Keratinocyte (primary cell): ENCODE results near the gene SPATA9. TPM values are rescaled to one million over a fixed set of nuclear protein-coding genes. Genes with fewer than 3 reads are reported as not detected.

Experiments used
- DNase-seq: peaks from one replicate; pipeline ENCODE4 v3.0.0-alpha.2; 2011; ENCODE audit warnings: low read depth, missing footprints, low spot score
- FAIRE-seq: peaks from 2 replicates; lab custom pipeline; 2011; peaks lifted over from hg19 to GRCh38; lab: Jason Lieb, UNC
- H2AFZ ChIP-seq: 2 replicates; pipeline ENCODE4 v1.6.0; 2012; ENCODE audit warnings: low read length, control low read depth, inconsistent platforms; ENCODE audit not compliant: control insufficient read depth
- H3K27ac ChIP-seq: 2 replicates; pipeline ENCODE4 v1.5.1; 2011; ENCODE audit warnings: low read length; ENCODE audit not compliant: control insufficient read depth, insufficient read depth
- H3K27me3 ChIP-seq: 3 replicates; pipeline ENCODE4 v1.6.0; 2011; ENCODE audit warnings: low read length; ENCODE audit not compliant: control insufficient read depth, insufficient read depth; ENCODE audit errors: extremely low read depth
- H3K36me3 ChIP-seq, 2 experiments: 2 replicates in 1 of 2; 3 replicates in 1 of 2; pipeline ENCODE4 v1.5.1; 2011; ENCODE audit warnings: low read length in 2 of 2, mild to moderate bottlenecking in 1 of 2; ENCODE audit not compliant: control insufficient read depth in 2 of 2, insufficient read depth in 2 of 2; ENCODE audit errors: extremely low read depth in 1 of 2
- H3K4me1 ChIP-seq: 3 replicates; pipeline ENCODE4 v1.5.1; 2011; ENCODE audit warnings: low read length; ENCODE audit not compliant: control insufficient read depth, insufficient read depth; ENCODE audit errors: extremely low read depth
- H3K4me2 ChIP-seq: 3 replicates; pipeline ENCODE4 v1.6.0; 2011; ENCODE audit warnings: low read depth, low read length; ENCODE audit not compliant: control insufficient read depth, insufficient read depth; ENCODE audit errors: extremely low read depth
- H3K4me3 ChIP-seq, 3 experiments: fragments of 200-600 bp in 1 of 3; sonication (generic) in 1 of 3; 2 replicates in 2 of 3; 3 replicates in 1 of 3; pipeline ENCODE4 v1.5.1; 2011 to 2016; ENCODE audit warnings: low read length in 3 of 3, mild to moderate bottlenecking in 3 of 3, control low read depth in 2 of 3, inconsistent platforms in 1 of 3, low read depth in 1 of 3, mixed read lengths in 1 of 3, mixed run types in 1 of 3, moderate library complexity in 1 of 3; ENCODE audit not compliant: control insufficient read depth in 2 of 3, insufficient read depth in 2 of 3; ENCODE audit errors: extremely low read depth in 1 of 3
- H3K79me2 ChIP-seq: 2 replicates; pipeline ENCODE4 v1.6.0; 2012; ENCODE audit warnings: low read length; ENCODE audit not compliant: control insufficient read depth, insufficient read depth
- H3K9ac ChIP-seq: 3 replicates; pipeline ENCODE4 v1.6.0; 2011; ENCODE audit warnings: low read length; ENCODE audit not compliant: control insufficient read depth, insufficient read depth; ENCODE audit errors: extremely low read depth
- H3K9me1 ChIP-seq: 3 replicates; pipeline ENCODE4 v1.6.0; 2011; ENCODE audit warnings: low read length; ENCODE audit not compliant: control insufficient read depth, insufficient read depth; ENCODE audit errors: extremely low read depth
- H3K9me3 ChIP-seq: 2 replicates; pipeline ENCODE4 v1.5.1; 2012; ENCODE audit warnings: low read depth, low read length; ENCODE audit not compliant: control insufficient read depth
- H4K20me1 ChIP-seq: 3 replicates; pipeline ENCODE4 v1.6.0; 2011; ENCODE audit warnings: low read length; ENCODE audit not compliant: control insufficient read depth, insufficient read depth; ENCODE audit errors: extremely low read depth
- EZH2 ChIP-seq: IDR thresholded peaks from one replicate; pipeline ENCODE4 v1.6.1; 2012; ENCODE audit warnings: inconsistent platforms, mild to moderate bottlenecking, low read length, moderate library complexity
- dilution Hi-C: fragments of 300-500 bp; cut with MboI; formaldehyde crosslinking; loops from one replicate; pipeline ENCODE4 v1.7.0; 2020; ENCODE audit warnings: low sequenced_read_pairs; ENCODE audit not compliant: extremely low pct_ligation_motif_present
- polyA plus RNA-seq, 5 experiments: library from polyadenylated mRNA; depleted of rRNA in 3 of 5; stranded (reverse) in 3 of 5; stranded (forward) in 1 of 5; unstranded in 1 of 5; fragments of >200 nt; gene quantifications; 1 replicate in 1 of 5; 2 replicates in 3 of 5; 3 replicates in 1 of 5; pipeline versions ENCODE4 v1.2.1 to v1.2.3, GENCODE V29; 2011 to 2012; ENCODE audit warnings: missing spikeins in 2 of 5, low read depth in 1 of 5, low replicate concordance in 1 of 5
- TF ChIP-seq, protein P1 (sequence below), 3 experiments: IDR thresholded peaks in 1 of 3; conservative IDR thresholded peaks in 1 of 3; optimal IDR thresholded peaks in 1 of 3; 2 replicates in 2 of 3; 3 replicates in 1 of 3; pipeline versions ENCODE3 to v1.5.1; 2011; ENCODE audit warnings: low read length in 3 of 3, mild to moderate bottlenecking in 3 of 3, moderate library complexity in 2 of 3, control low read depth in 1 of 3, inconsistent platforms in 1 of 3; ENCODE audit not compliant: insufficient read depth in 2 of 3; ENCODE audit errors: extremely low read depth in 1 of 3

Gene SPATA9
- polyA plus RNA-seq, 1 donor (not counting 4 experiments of a cell fraction or from before 2014, with no cell fraction given), result not detected

DNA sequence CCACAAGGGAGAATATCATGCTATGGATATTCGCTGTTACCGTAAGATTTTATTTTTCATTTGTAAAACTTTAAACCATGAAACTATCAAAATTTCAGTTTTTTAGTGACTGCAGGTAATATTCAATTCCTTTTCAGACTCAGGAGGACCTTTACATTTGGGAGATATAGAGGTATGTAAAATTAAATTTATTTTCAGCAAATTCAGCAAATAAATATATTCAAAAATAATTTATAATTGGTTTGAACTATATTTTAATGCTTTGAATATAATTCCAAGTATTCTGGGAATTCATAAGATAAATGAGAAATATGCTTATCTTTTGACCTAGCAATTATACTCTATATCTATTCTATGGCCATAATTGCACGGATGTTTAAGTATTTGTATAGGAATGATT, 28.6 kb downstream of the SPATA9 start:
- H4K20me1 ChIP-seq, result no peaks in the 10 kb centered on the region
- no peak overlapping the region for H2AFZ ChIP-seq
- no peaks in the 10 kb centered on the region for H3K36me3 ChIP-seq
- H3K9ac ChIP-seq, result no peak overlapping the region
- no peaks in the 10 kb centered on the region for H3K9me3 ChIP-seq
- dilution Hi-C loops, result no loop called here
- TF ChIP-seq, protein P1, sequence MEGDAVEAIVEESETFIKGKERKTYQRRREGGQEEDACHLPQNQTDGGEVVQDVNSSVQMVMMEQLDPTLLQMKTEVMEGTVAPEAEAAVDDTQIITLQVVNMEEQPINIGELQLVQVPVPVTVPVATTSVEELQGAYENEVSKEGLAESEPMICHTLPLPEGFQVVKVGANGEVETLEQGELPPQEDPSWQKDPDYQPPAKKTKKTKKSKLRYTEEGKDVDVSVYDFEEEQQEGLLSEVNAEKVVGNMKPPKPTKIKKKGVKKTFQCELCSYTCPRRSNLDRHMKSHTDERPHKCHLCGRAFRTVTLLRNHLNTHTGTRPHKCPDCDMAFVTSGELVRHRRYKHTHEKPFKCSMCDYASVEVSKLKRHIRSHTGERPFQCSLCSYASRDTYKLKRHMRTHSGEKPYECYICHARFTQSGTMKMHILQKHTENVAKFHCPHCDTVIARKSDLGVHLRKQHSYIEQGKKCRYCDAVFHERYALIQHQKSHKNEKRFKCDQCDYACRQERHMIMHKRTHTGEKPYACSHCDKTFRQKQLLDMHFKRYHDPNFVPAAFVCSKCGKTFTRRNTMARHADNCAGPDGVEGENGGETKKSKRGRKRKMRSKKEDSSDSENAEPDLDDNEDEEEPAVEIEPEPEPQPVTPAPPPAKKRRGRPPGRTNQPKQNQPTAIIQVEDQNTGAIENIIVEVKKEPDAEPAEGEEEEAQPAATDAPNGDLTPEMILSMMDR (optimal IDR thresholded peaks at IDR 0.05 in 1 of 3, IDR thresholded peaks at IDR 0.05 in 1 of 3, conservative IDR thresholded peaks at IDR 0.05 in 1 of 3; ENCODE audit: extremely low read depth in 1 of 3, insufficient read depth in 2 of 3, low read length in 3 of 3), result no peak
- no peak for TF ChIP-seq EZH2
- no peak overlapping the region for H3K4me2 ChIP-seq
- no peak overlapping the region for H3K27ac ChIP-seq
- FAIRE-seq, result no peak
- no peak for DNase-seq
- no peaks in the 10 kb centered on the region for H3K9me1 ChIP-seq
- H3K4me1 ChIP-seq, result no peaks in the 10 kb centered on the region
- no peak overlapping the region for H3K4me3 ChIP-seq
- H3K27me3 ChIP-seq, result no peaks in the 10 kb centered on the region
- H3K79me2 ChIP-seq, result no peaks in the 10 kb centered on the region

DNA sequence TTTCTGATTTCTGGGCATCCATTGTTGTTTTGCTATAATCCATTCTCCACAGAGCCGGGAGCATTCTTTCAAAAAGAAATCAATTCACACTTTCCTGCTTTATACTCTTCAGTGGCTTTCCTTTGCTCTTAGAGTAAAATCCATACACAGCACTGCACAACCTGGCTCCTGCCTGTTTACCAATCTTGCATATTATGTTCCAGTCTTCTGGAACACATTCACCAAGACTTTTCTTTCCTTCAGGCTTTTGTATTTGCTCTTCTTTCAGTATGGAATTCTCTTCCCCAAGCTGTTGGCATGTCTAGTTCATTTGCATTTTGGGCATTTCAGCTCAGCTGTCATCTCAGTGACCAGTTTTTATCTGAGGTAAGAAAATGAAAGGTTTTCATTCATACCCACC, 29.9 kb downstream of the SPATA9 start:
- TF ChIP-seq, protein P1 (optimal IDR thresholded peaks at IDR 0.05 in 1 of 3, IDR thresholded peaks at IDR 0.05 in 1 of 3, conservative IDR thresholded peaks at IDR 0.05 in 1 of 3; ENCODE audit: extremely low read depth in 1 of 3, insufficient read depth in 2 of 3, low read length in 3 of 3), result no peak
- no peak for TF ChIP-seq EZH2
- dilution Hi-C loops, result no loop called here
- no peaks in the 10 kb centered on the region for H3K79me2 ChIP-seq

More for the DNA sequence above, 29.9 kb downstream of the SPATA9 start:
- H3K27ac ChIP-seq, result no peak overlapping the region
- no peaks in the 10 kb centered on the region for H3K9me1 ChIP-seq
- H3K27me3 ChIP-seq, result no peaks in the 10 kb centered on the region
- FAIRE-seq (no peak), DNase-seq (no peak)
- H3K4me1 ChIP-seq, result peaks cover 2% of the 10 kb centered on the region
- H4K20me1 ChIP-seq, result no peaks in the 10 kb centered on the region
- no peaks in the 10 kb centered on the region for H3K36me3 ChIP-seq
- H3K4me2 ChIP-seq, result no peak overlapping the region
- H3K4me3 ChIP-seq, result no peak overlapping the region
- H3K9me3 ChIP-seq, result no peaks in the 10 kb centered on the region
- H2AFZ ChIP-seq, result no peak overlapping the region
- H3K9ac ChIP-seq, result no peak overlapping the region
